Tibial artery (tissue), 4 donors: ENCODE measurements around the gene PARP11.

ENCODE experiments used
- DNase-seq, 2 donors: peaks; one replicate each; pipeline ENCODE4 v3.0.0-alpha.2; 2019
- H3K27ac ChIP-seq, 2 donors: fragments of 200-600 bp; sonication (generic) in 1 of 2; 1 replicate in 1 of 2; 2 replicates in 1 of 2; pipeline ENCODE4 v1.5.1; 2018 to 2019; ENCODE audit warnings: mild to moderate bottlenecking in 1 of 2
- H3K27me3 ChIP-seq, 2 donors: fragments of 200-600 bp; sonication (generic) in 1 of 2; one replicate each; pipeline versions ENCODE4 v1.5.1 to v1.6.0; 2016 to 2019
- H3K36me3 ChIP-seq, 3 donors: fragments of 200-600 bp; sonication (generic) in 2 of 3; one replicate each; pipeline ENCODE4 v1.5.1; 2016 to 2019; ENCODE audit warnings: mild to moderate bottlenecking in 2 of 3
- H3K4me1 ChIP-seq, 4 donors: fragments of 200-600 bp; sonication (generic) in 2 of 4; 1 replicate in 3 of 4; 2 replicates in 1 of 4; pipeline ENCODE4 v1.5.1; 2016 to 2019
- H3K4me3 ChIP-seq, 2 donors: fragments of 200-600 bp; sonication (generic) in 1 of 2; 1 replicate in 1 of 2; 2 replicates in 1 of 2; pipeline ENCODE4 v1.5.1; 2018 to 2019; ENCODE audit warnings: mild to moderate bottlenecking in 2 of 2
- H3K9me3 ChIP-seq, 3 donors: fragments of 200-600 bp; sonication (generic) in 1 of 3; one replicate each; pipeline ENCODE4 v1.5.1; 2016 to 2019
- CTCF ChIP-seq, 2 experiments: fragments of 200-600 bp in 1 of 2; fragments of 450-650 bp in 1 of 2; IDR thresholded peaks; one replicate each; pipeline ENCODE4 v1.5.1; 2017 to 2019; ENCODE audit warnings: antibody characterized with exemption in 2 of 2, mild to moderate bottlenecking in 1 of 2, moderate library complexity in 1 of 2
- intact Hi-C: fragments of 100-400 bp; cut with DNase I; formaldehyde crosslinking; loops from one replicate; pipeline ENCODE4 v1.15.0; 2023; ENCODE audit warnings: low total_unique reads

The PARP11 gene

GRCh38 chr12:3892631-3893030, 19.4 kb upstream of the PARP11 start:
- Histone ChIP-seq H3K36me3 (no peaks in the 10 kb centered on the region), H3K27ac (no peak overlapping the region), H3K4me3 (no peak overlapping the region), H3K4me1 (no peaks in the 10 kb centered on the region), H3K9me3 (no peaks in the 10 kb centered on the region), H3K27me3 (peaks cover 0 to 15% of the 10 kb centered on the region in 2 donors)
- no peak for TF ChIP-seq CTCF (IDR thresholded peaks at IDR 0.05)
- DNase-seq, result no peak
- intact Hi-C loops, result no loop called here

- no peak overlapping the region for H3K4me3 ChIP-seq
- no peak for DNase-seq
- no peak overlapping the region for H3K27ac ChIP-seq
- TF ChIP-seq CTCF (IDR thresholded peaks at IDR 0.05), result no peak
- peaks cover 0 to 13% of the 10 kb centered on the region in 2 donors for H3K27me3 ChIP-seq
- H3K36me3 ChIP-seq, result no peaks in the 10 kb centered on the region
- intact Hi-C loops, result no loop called here
- H3K4me1 ChIP-seq, result no peaks in the 10 kb centered on the region
- H3K9me3 ChIP-seq, result no peaks in the 10 kb centered on the region
Measured at GRCh38 chr12:3891201-3891600, 18.0 kb upstream of the PARP11 start.

- no peak for DNase-seq
- Histone ChIP-seq H3K9me3 (no peaks in the 10 kb centered on the region), H3K27ac (no peak overlapping the region), H3K36me3 (no peaks in the 10 kb centered on the region), H3K4me1 (no peaks in the 10 kb centered on the region), H3K27me3 (peaks cover 0 to 4% of the 10 kb centered on the region in 2 donors), H3K4me3 (no peak overlapping the region)
- no peak for TF ChIP-seq CTCF (IDR thresholded peaks at IDR 0.05)
- intact Hi-C loops, result loop anchor here (5.0 to 10.0 kb wide), 3 partner anchors 106 to 389 kb away; no protein-coding TSS in a partner anchor
Measured at GRCh38 chr12:3888659-3889058, 15.5 kb upstream of the PARP11 start.

GRCh38 chr12:3885277-3886094, 12.3 kb upstream of the PARP11 start:
- H3K4me3 ChIP-seq, result peak overlapping the region; percentile 35 to 51
- H3K4me1 ChIP-seq, result no peaks in the 10 kb centered on the region
- peak in 1 of 2 donors; percentile 24 for DNase-seq
- peak; percentile 78 to 90 for TF ChIP-seq CTCF (IDR thresholded peaks at IDR 0.05)
- intact Hi-C loops, result loop anchor here (5.0 to 10.0 kb wide), 3 partner anchors 109 to 392 kb away; no protein-coding TSS in a partner anchor
- peaks cover 0 to 10% of the 10 kb centered on the region in 2 donors for H3K27me3 ChIP-seq
- H3K27ac ChIP-seq, result peak overlapping the region; percentile 65 to 68
- no peaks in the 10 kb centered on the region for H3K9me3 ChIP-seq
- no peaks in the 10 kb centered on the region for H3K36me3 ChIP-seq

- no peaks in the 10 kb centered on the region for H3K9me3 ChIP-seq
- no peaks in the 10 kb centered on the region for H3K36me3 ChIP-seq
- DNase-seq, result no peak
- peak overlapping the region; percentile 35 to 51 for H3K4me3 ChIP-seq
- no peaks in the 10 kb centered on the region for H3K4me1 ChIP-seq
- peaks cover 0 to 16% of the 10 kb centered on the region in 2 donors for H3K27me3 ChIP-seq
- no peak for TF ChIP-seq CTCF (IDR thresholded peaks at IDR 0.05)
- intact Hi-C loops, result loop anchor here (5.0 to 10.0 kb wide), 3 partner anchors 110 to 393 kb away; no protein-coding TSS in a partner anchor
- H3K27ac ChIP-seq, result peak overlapping the region; percentile 65 to 68
Measured at GRCh38 chr12:3884671-3885070, 11.5 kb upstream of the PARP11 start.
